HFF-Myc (cell line): ENCODE measurements around the gene HS3ST4.

Experiments used
- DNase-seq: peaks from one replicate; pipeline ENCODE4 v3.0.0-alpha.2; 2011; ENCODE audit warnings: low read depth; ENCODE audit errors: extremely low read depth
- H3K4me3 ChIP-seq: replicated peaks from 2 replicates; pipeline ENCODE4 v1.5.1; 2011; ENCODE audit warnings: low read depth, mild to moderate bottlenecking, control low read depth, low read length
- CTCF ChIP-seq: IDR thresholded peaks from 2 replicates; pipeline ENCODE4 v1.5.1; 2012; ENCODE audit warnings: mild to moderate bottlenecking, low read depth, low read length, control low read depth; ENCODE audit errors: missing control alignments

HS3ST4 gene

GRCh38 chr16:25952983-25953382 lies 261.2 kb downstream of the HS3ST4 start:
- no peak for DNase-seq
- TF ChIP-seq CTCF = no peak
- no peak overlapping the region for H3K4me3 ChIP-seq

- no peak overlapping the region for H3K4me3 ChIP-seq
- DNase-seq = no peak
- TF ChIP-seq CTCF = no peak
These were observed 265.9 kb downstream of the HS3ST4 start for GRCh38 chr16:25957707-25958106.

GRCh38 chr16:25959221-25959620 lies 267.5 kb downstream of the HS3ST4 start:
- no peak for TF ChIP-seq CTCF
- H3K4me3 ChIP-seq = no peak overlapping the region
- DNase-seq = no peak

- no peak for DNase-seq
- TF ChIP-seq CTCF = no peak
- no peak overlapping the region for H3K4me3 ChIP-seq
These were observed 274.7 kb downstream of the HS3ST4 start for GRCh38 chr16:25966172-25967097.

GRCh38 chr16:25977121-25977520 lies 285.4 kb downstream of the HS3ST4 start:
- no peak overlapping the region for H3K4me3 ChIP-seq
- DNase-seq = no peak
- no peak for TF ChIP-seq CTCF

GRCh38 chr16:25978218-25978617 lies 286.5 kb downstream of the HS3ST4 start:
- no peak overlapping the region for H3K4me3 ChIP-seq
- DNase-seq = no peak
- no peak for TF ChIP-seq CTCF
